GM06990 (cell line): Measurements from ENCODE around the gene YPEL4.

Experiments
- DNase-seq: peaks from one replicate; pipeline ENCODE4 v3.0.0-alpha.2; 2011; ENCODE audit not compliant: insufficient read length; ENCODE audit errors: extremely low read depth
- H3K27me3 ChIP-seq: replicated peaks from 2 replicates; pipeline ENCODE4 v1.6.0; 2011; ENCODE audit warnings: low read length; ENCODE audit not compliant: control insufficient read depth, insufficient read depth
- H3K36me3 ChIP-seq: 2 replicates; pipeline ENCODE4 v1.5.1; 2011; ENCODE audit warnings: low read length; ENCODE audit not compliant: control insufficient read depth, insufficient read depth
- H3K4me3 ChIP-seq: replicated peaks from 2 replicates; pipeline ENCODE4 v1.5.1; 2011; ENCODE audit warnings: low read depth, mild to moderate bottlenecking, control low read depth, low read length
- CTCF ChIP-seq: IDR thresholded peaks from 2 replicates; pipeline ENCODE4 v1.5.1; 2011; ENCODE audit warnings: low read length, control low read depth, mild to moderate bottlenecking, inconsistent platforms; ENCODE audit not compliant: insufficient read depth, poor library complexity, severe bottlenecking

YPEL4 gene

GRCh38 chr11:57663975-57664374 is 14.3 kb upstream of the YPEL4 start:
- H3K36me3 ChIP-seq, result peaks cover 13% of the 10 kb centered on the region
- no peak for TF ChIP-seq CTCF
- no peak for DNase-seq
- no peak overlapping the region for H3K4me3 ChIP-seq
- no peaks in the 10 kb centered on the region for H3K27me3 ChIP-seq

GRCh38 chr11:57662893-57663292 is 13.2 kb upstream of the YPEL4 start:
- peaks cover 13% of the 10 kb centered on the region for H3K36me3 ChIP-seq
- TF ChIP-seq CTCF, result peak; percentile 34
- no peak overlapping the region for H3K4me3 ChIP-seq
- DNase-seq, result no peak
- no peaks in the 10 kb centered on the region for H3K27me3 ChIP-seq

GRCh38 chr11:57659669-57660068 is 10.0 kb upstream of the YPEL4 start:
- no peak for TF ChIP-seq CTCF
- Histone ChIP-seq H3K36me3 (peaks cover 13% of the 10 kb centered on the region), H3K4me3 (no peak overlapping the region), H3K27me3 (no peaks in the 10 kb centered on the region)
- DNase-seq, result no peak

- peak overlapping the region; percentile 71 for H3K4me3 ChIP-seq
- no peak for DNase-seq
- H3K36me3 ChIP-seq, result peaks cover 13% of the 10 kb centered on the region
- no peaks in the 10 kb centered on the region for H3K27me3 ChIP-seq
- TF ChIP-seq CTCF, result no peak
Measured at GRCh38 chr11:57658023-57658361, 8.3 kb upstream of the YPEL4 start.

- Histone ChIP-seq H3K36me3 (peaks cover 11% of the 10 kb centered on the region), H3K27me3 (no peaks in the 10 kb centered on the region), H3K4me3 (peak within 1 kb of the TSS; percentile 72)
- DNase-seq, result peak; percentile 95
- no peak for TF ChIP-seq CTCF
Measured at GRCh38 chr11:57657194-57658022, 7.7 kb upstream of the YPEL4 start, which contains the start of gene CLP1. Gene CLP1 (plus strand): TSS chr11:57657762. CDS start chr11:57659477, 1,715 bp downstream.
